HepG2 (cell line): ENCODE results near the gene ITGB2. TPM values are rescaled to one million over a fixed set of nuclear protein-coding genes. Genes with fewer than 3 reads are reported as not detected.

Experiments
- ARID5B ChIP-seq: IDR thresholded peaks from 2 replicates; pipeline ENCODE4 v1.4.0; 2020; ENCODE audit warnings: mild to moderate bottlenecking, missing genetic modification reagents
- CEBPZ ChIP-seq: IDR thresholded peaks from 2 replicates; pipeline ENCODE4 v1.6.1; 2012; ENCODE audit warnings: low read length, improper control_type of control experiment
- CREB3 ChIP-seq: sonication (generic); formaldehyde crosslinking; IDR thresholded peaks from 2 replicates; pipeline ENCODE4 v1.5.0; 2020; ENCODE audit warnings: missing genetic modification reagents
- HNF1B ChIP-seq: sonication (generic); formaldehyde crosslinking; IDR thresholded peaks from 2 replicates; pipeline ENCODE4 v1.5.1; 2020; ENCODE audit warnings: mild to moderate bottlenecking, moderate library complexity, missing genetic modification reagents
- LBX2 ChIP-seq: sonication (generic); formaldehyde crosslinking; IDR thresholded peaks from 2 replicates; pipeline ENCODE4 v1.5.0; 2020; ENCODE audit warnings: missing genetic modification reagents, mild to moderate bottlenecking, borderline replicate concordance
- NCOR1 ChIP-seq: fragments of 200-600 bp; sonication (generic); IDR thresholded peaks from 2 replicates; pipeline ENCODE4 v1.7.0; 2017; ENCODE audit warnings: antibody characterized with exemption, low read length, borderline replicate concordance
- THAP8 ChIP-seq: sonication (generic); formaldehyde crosslinking; IDR thresholded peaks from 2 replicates; pipeline ENCODE4 v1.5.1; 2020; ENCODE audit warnings: missing genetic modification reagents, mild to moderate bottlenecking, borderline replicate concordance
- ZMYM3 ChIP-seq: sonication (generic); formaldehyde crosslinking; IDR thresholded peaks from 2 replicates; pipeline ENCODE4 v1.5.1; 2020; ENCODE audit warnings: mild to moderate bottlenecking, missing genetic modification reagents
- ZNF12 ChIP-seq: sonication (generic); formaldehyde crosslinking; IDR thresholded peaks from 2 replicates; pipeline ENCODE4 v1.5.0; 2020; ENCODE audit warnings: missing genetic modification reagents
- ZNF18 ChIP-seq: sonication (generic); formaldehyde crosslinking; IDR thresholded peaks from 2 replicates; pipeline ENCODE4 v1.8.0; 2022; ENCODE audit warnings: mild to moderate bottlenecking, missing genetic modification reagents; ENCODE audit not compliant: insufficient replicate concordance
- ZNF20 ChIP-seq: sonication (generic); formaldehyde crosslinking; IDR thresholded peaks from 2 replicates; pipeline ENCODE4 v1.4.0; 2020; ENCODE audit warnings: mild to moderate bottlenecking, moderate library complexity, missing genetic modification reagents
- polyA plus RNA-seq, 8 experiments: library from polyadenylated mRNA; depleted of rRNA in 3 of 8; stranded (reverse) in 7 of 8; unstranded in 1 of 8; fragments of >200 nt; fragmentation: Illumina TruSeq in 4 of 8; extraction: Trizol in 4 of 8; gene quantifications; 2 replicates each; pipeline versions ENCODE4 v1.2.1 to v1.2.3, GENCODE V29; 2011 to 2016; ENCODE audit warnings: low read depth in 4 of 8, missing spikeins in 1 of 8, mixed read lengths in 1 of 8; ENCODE audit not compliant: insufficient read depth in 1 of 8
- total RNA-seq, 5 experiments: library from RNA; depleted of rRNA; stranded (reverse); fragments of >200 nt; fragmentation: Illumina TruSeq; extraction: Trizol; gene quantifications; 2 replicates each; pipeline ENCODE4 v1.2.3, GENCODE V29; 2016; ENCODE audit warnings: low read depth in 1 of 5

Gene ITGB2
- total and polyA plus RNA-seq, 2 of the 13 experiments (the other 11 are each of a cell fraction or from before 2014, with no cell fraction given): 4.2 to 18.0 TPM

GRCh38 chr21:44880405-44881197 is 40.1 kb downstream of the ITGB2 start (continued):
- TF ChIP-seq ARID5B (CRISPR knock-in tag) (peak; percentile 52), THAP8 (CRISPR knock-in tag) (no peak), ZMYM3 (peak; percentile 69), NCOR1 (peak; percentile 24; the same call in 1 of the 2 replicates), ZNF18 (CRISPR knock-in tag) (no peak), HNF1B (CRISPR knock-in tag) (no peak), LBX2 (CRISPR knock-in tag) (no peak), CEBPZ (no peak), ZNF12 (no peak), CREB3 (no peak), ZNF20 (CRISPR knock-in tag) (no peak)
